A549 (cell line): Measurements from ENCODE around the gene BMP4.

Experiments
- BHLHE40 ChIP-seq: IDR thresholded peaks from 2 replicates; pipeline ENCODE4 v1.6.1; 2012; ENCODE audit warnings: low read depth, low read length, inconsistent platforms
- CEBPB ChIP-seq, 2 experiments: fragments of >200 bp in 1 of 2; sonication (Bioruptor Twin) in 1 of 2; formaldehyde crosslinking in 1 of 2; IDR thresholded peaks; 2 replicates each; pipeline ENCODE4 v1.6.1; 2012 to 2016
- EP300 ChIP-seq, 2 experiments: fragments of >200 bp; sonication (Bioruptor Twin); formaldehyde crosslinking; IDR thresholded peaks; 2 replicates in 1 of 2; 3 replicates in 1 of 2; pipeline ENCODE4 v1.6.1; 2016 to 2017
- MAX ChIP-seq: IDR thresholded peaks from 2 replicates; pipeline ENCODE4 v1.6.1; 2012
- NR3C1 ChIP-seq: fragments of >200 bp; sonication (Bioruptor Twin); formaldehyde crosslinking; IDR thresholded peaks from 3 replicates; pipeline ENCODE4 v1.6.1; 2017
- POLR2A ChIP-seq: IDR thresholded peaks from 2 replicates; pipeline ENCODE4 v1.6.1; 2012; ENCODE audit warnings: mild to moderate bottlenecking, low read length
- RCOR1 ChIP-seq: fragments of 150-350 bp; IDR thresholded peaks from 2 replicates; pipeline ENCODE4 v1.6.1; 2014; ENCODE audit warnings: antibody characterized with exemption, low read length, low read depth
- SMC3 ChIP-seq: fragments of >200 bp; sonication (Bioruptor Twin); formaldehyde crosslinking; IDR thresholded peaks from 3 replicates; pipeline ENCODE4 v1.6.1; 2018; ENCODE audit warnings: inconsistent platforms
- TF ChIP-seq, protein P1 (sequence below): fragments of >200 bp; sonication (Bioruptor Twin); formaldehyde crosslinking; IDR thresholded peaks from 3 replicates; pipeline ENCODE4 v1.5.1; 2016
- TF ChIP-seq, protein P2 (sequence below): fragments of 450-650 bp; IDR thresholded peaks from 2 replicates; pipeline ENCODE4 v1.6.1; 2014; ENCODE audit warnings: antibody characterized with exemption

DNA sequence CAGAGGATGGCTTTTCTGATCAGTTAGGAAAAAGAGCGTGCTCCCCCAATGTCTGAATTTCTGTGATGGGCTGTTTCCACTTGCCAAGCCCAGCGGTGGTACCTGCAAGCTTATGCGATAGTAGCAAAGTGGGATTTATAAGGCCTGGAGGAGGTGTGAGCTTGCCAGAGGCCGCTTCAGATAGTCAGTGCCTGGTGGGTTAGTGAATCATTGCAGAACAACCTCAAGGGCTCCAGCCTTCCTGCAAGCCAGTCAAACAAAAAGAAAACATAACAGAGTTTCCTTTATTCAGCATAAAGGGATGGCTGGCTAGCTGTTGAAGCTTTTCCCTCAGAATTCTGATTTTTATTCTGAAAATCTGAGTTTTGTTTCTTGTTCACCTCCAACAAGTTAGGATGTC, 7.6 kb upstream of the BMP4 start:
- TF ChIP-seq SMC3 (no peak), RCOR1 (no peak), MAX (no peak), CEBPB (IDR thresholded peaks at IDR 0.05) (no peak), BHLHE40 (no peak), EP300 (IDR thresholded peaks at IDR 0.05) (no peak), POLR2A (no peak), NR3C1 (no peak)
- TF ChIP-seq, protein P1, sequence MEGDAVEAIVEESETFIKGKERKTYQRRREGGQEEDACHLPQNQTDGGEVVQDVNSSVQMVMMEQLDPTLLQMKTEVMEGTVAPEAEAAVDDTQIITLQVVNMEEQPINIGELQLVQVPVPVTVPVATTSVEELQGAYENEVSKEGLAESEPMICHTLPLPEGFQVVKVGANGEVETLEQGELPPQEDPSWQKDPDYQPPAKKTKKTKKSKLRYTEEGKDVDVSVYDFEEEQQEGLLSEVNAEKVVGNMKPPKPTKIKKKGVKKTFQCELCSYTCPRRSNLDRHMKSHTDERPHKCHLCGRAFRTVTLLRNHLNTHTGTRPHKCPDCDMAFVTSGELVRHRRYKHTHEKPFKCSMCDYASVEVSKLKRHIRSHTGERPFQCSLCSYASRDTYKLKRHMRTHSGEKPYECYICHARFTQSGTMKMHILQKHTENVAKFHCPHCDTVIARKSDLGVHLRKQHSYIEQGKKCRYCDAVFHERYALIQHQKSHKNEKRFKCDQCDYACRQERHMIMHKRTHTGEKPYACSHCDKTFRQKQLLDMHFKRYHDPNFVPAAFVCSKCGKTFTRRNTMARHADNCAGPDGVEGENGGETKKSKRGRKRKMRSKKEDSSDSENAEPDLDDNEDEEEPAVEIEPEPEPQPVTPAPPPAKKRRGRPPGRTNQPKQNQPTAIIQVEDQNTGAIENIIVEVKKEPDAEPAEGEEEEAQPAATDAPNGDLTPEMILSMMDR, result no peak
- TF ChIP-seq, protein P2, sequence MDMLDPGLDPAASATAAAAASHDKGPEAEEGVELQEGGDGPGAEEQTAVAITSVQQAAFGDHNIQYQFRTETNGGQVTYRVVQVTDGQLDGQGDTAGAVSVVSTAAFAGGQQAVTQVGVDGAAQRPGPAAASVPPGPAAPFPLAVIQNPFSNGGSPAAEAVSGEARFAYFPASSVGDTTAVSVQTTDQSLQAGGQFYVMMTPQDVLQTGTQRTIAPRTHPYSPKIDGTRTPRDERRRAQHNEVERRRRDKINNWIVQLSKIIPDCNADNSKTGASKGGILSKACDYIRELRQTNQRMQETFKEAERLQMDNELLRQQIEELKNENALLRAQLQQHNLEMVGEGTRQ, result no peak
